ENCODE results near the gene HINFP.

The HINFP gene

GRCh38 chr11:119088406-119088805, 33.0 kb upstream of the HINFP start:
- Histone ChIP-seq H3K4me1 (ENCODE audit: control insufficient read depth in 2 of 2, insufficient read depth in 2 of 2, low read length in 2 of 2) (peaks cover 16 to 22% of the 10 kb centered on the region in 2 donors), H3K36me3 (ENCODE audit: control insufficient read depth in 2 of 2, insufficient read depth in 2 of 2, low read length in 2 of 2) (peaks cover 2 to 7% of the 10 kb centered on the region in 2 donors), H3K4me3 (ENCODE audit: low read length in 2 of 2) (no peak overlapping the region), H3K9me3 (ENCODE audit: control insufficient read depth in 2 of 2, low read length in 2 of 2) (no peaks in the 10 kb centered on the region), H3K27ac (ENCODE audit: low read depth in 2 of 2, low read length in 2 of 2) (no peak overlapping the region), H3K9ac (ENCODE audit: low read depth in 1 of 2, low read length in 2 of 2) (no peak overlapping the region), H3K27me3 (ENCODE audit: control insufficient read depth in 2 of 2, insufficient read depth in 2 of 2, low read length in 2 of 2) (no peaks in the 10 kb centered on the region)

GRCh38 chr11:119089319-119089718, 32.1 kb upstream of the HINFP start:
- Histone ChIP-seq H3K4me3 (ENCODE audit: low read length in 2 of 2) (no peak overlapping the region), H3K4me1 (ENCODE audit: control insufficient read depth in 2 of 2, insufficient read depth in 2 of 2, low read length in 2 of 2) (peaks cover 22 to 30% of the 10 kb centered on the region in 2 donors), H3K36me3 (ENCODE audit: control insufficient read depth in 2 of 2, insufficient read depth in 2 of 2, low read length in 2 of 2) (peaks cover 2 to 7% of the 10 kb centered on the region in 2 donors), H3K27me3 (ENCODE audit: control insufficient read depth in 2 of 2, insufficient read depth in 2 of 2, low read length in 2 of 2) (no peaks in the 10 kb centered on the region), H3K27ac (ENCODE audit: low read depth in 2 of 2, low read length in 2 of 2) (no peak overlapping the region), H3K9me3 (ENCODE audit: control insufficient read depth in 2 of 2, low read length in 2 of 2) (no peaks in the 10 kb centered on the region), H3K9ac (ENCODE audit: low read depth in 1 of 2, low read length in 2 of 2) (no peak overlapping the region)

GRCh38 chr11:119091178-119091577, 30.2 kb upstream of the HINFP start:
- H3K4me3 ChIP-seq (ENCODE audit: low read length in 2 of 2) = no peak overlapping the region
- H3K27me3 ChIP-seq (ENCODE audit: control insufficient read depth in 2 of 2, insufficient read depth in 2 of 2, low read length in 2 of 2) = no peaks in the 10 kb centered on the region
- H3K36me3 ChIP-seq (ENCODE audit: control insufficient read depth in 2 of 2, insufficient read depth in 2 of 2, low read length in 2 of 2) = peaks cover 2 to 7% of the 10 kb centered on the region in 2 donors
- no peak overlapping the region for H3K9ac ChIP-seq (ENCODE audit: low read depth in 1 of 2, low read length in 2 of 2)
- no peak overlapping the region for H3K27ac ChIP-seq (ENCODE audit: low read depth in 2 of 2, low read length in 2 of 2)
- H3K9me3 ChIP-seq (ENCODE audit: control insufficient read depth in 2 of 2, low read length in 2 of 2) = no peaks in the 10 kb centered on the region
- H3K4me1 ChIP-seq (ENCODE audit: control insufficient read depth in 2 of 2, insufficient read depth in 2 of 2, low read length in 2 of 2) = peaks cover 17 to 20% of the 10 kb centered on the region in 2 donors

GRCh38 chr11:119091966-119092879, 29.2 kb upstream of the HINFP start:
- Histone ChIP-seq H3K9me3 (ENCODE audit: control insufficient read depth in 2 of 2, low read length in 2 of 2) (no peaks in the 10 kb centered on the region), H3K4me1 (ENCODE audit: control insufficient read depth in 2 of 2, insufficient read depth in 2 of 2, low read length in 2 of 2) (peaks cover 17 to 20% of the 10 kb centered on the region in 2 donors), H3K4me3 (ENCODE audit: low read length in 2 of 2) (peak overlapping the region in 1 of 2 donors; percentile 85), H3K27me3 (ENCODE audit: control insufficient read depth in 2 of 2, insufficient read depth in 2 of 2, low read length in 2 of 2) (no peaks in the 10 kb centered on the region), H3K36me3 (ENCODE audit: control insufficient read depth in 2 of 2, insufficient read depth in 2 of 2, low read length in 2 of 2) (peaks cover 5 to 18% of the 10 kb centered on the region in 2 donors), H3K9ac (ENCODE audit: low read depth in 1 of 2, low read length in 2 of 2) (no peak overlapping the region), H3K27ac (ENCODE audit: low read depth in 2 of 2, low read length in 2 of 2) (no peak overlapping the region)

- peaks cover 13 to 27% of the 10 kb centered on the region in 2 donors for H3K36me3 ChIP-seq (ENCODE audit: control insufficient read depth in 2 of 2, insufficient read depth in 2 of 2, low read length in 2 of 2)
- H3K27ac ChIP-seq (ENCODE audit: low read depth in 2 of 2, low read length in 2 of 2) = peak overlapping the region in 1 of 2 donors; percentile 90
- peak overlapping the region; percentile 85 to 90 for H3K4me3 ChIP-seq (ENCODE audit: low read length in 2 of 2)
- H3K9ac ChIP-seq (ENCODE audit: low read depth in 1 of 2, low read length in 2 of 2) = peak overlapping the region; percentile 66 to 84
- peaks cover 17 to 18% of the 10 kb centered on the region in 2 donors for H3K4me1 ChIP-seq (ENCODE audit: control insufficient read depth in 2 of 2, insufficient read depth in 2 of 2, low read length in 2 of 2)
- no peaks in the 10 kb centered on the region for H3K27me3 ChIP-seq (ENCODE audit: control insufficient read depth in 2 of 2, insufficient read depth in 2 of 2, low read length in 2 of 2)
- H3K9me3 ChIP-seq (ENCODE audit: control insufficient read depth in 2 of 2, low read length in 2 of 2) = no peaks in the 10 kb centered on the region
Measured at GRCh38 chr11:119092880-119093842, 28.2 kb upstream of the HINFP start.

- Histone ChIP-seq H3K9me3 (ENCODE audit: control insufficient read depth in 2 of 2, low read length in 2 of 2) (no peaks in the 10 kb centered on the region), H3K27ac (ENCODE audit: low read depth in 2 of 2, low read length in 2 of 2) (peak overlapping the region; percentile 86 to 90), H3K4me1 (ENCODE audit: control insufficient read depth in 2 of 2, insufficient read depth in 2 of 2, low read length in 2 of 2) (peaks cover 17 to 18% of the 10 kb centered on the region in 2 donors), H3K27me3 (ENCODE audit: control insufficient read depth in 2 of 2, insufficient read depth in 2 of 2, low read length in 2 of 2) (no peaks in the 10 kb centered on the region), H3K9ac (ENCODE audit: low read depth in 1 of 2, low read length in 2 of 2) (peak overlapping the region; percentile 66 to 84), H3K4me3 (ENCODE audit: low read length in 2 of 2) (peak overlapping the region; percentile 85 to 90), H3K36me3 (ENCODE audit: control insufficient read depth in 2 of 2, insufficient read depth in 2 of 2, low read length in 2 of 2) (peaks cover 11 to 29% of the 10 kb centered on the region in 2 donors)
Measured at GRCh38 chr11:119093942-119094815, 27.2 kb upstream of the HINFP start.

GRCh38 chr11:119094816-119095065, 26.6 kb upstream of the HINFP start:
- H3K27ac ChIP-seq (ENCODE audit: low read depth in 2 of 2, low read length in 2 of 2) = peak overlapping the region; percentile 86 to 90
- peaks cover 11 to 29% of the 10 kb centered on the region in 2 donors for H3K36me3 ChIP-seq (ENCODE audit: control insufficient read depth in 2 of 2, insufficient read depth in 2 of 2, low read length in 2 of 2)
- H3K9me3 ChIP-seq (ENCODE audit: control insufficient read depth in 2 of 2, low read length in 2 of 2) = no peaks in the 10 kb centered on the region
- H3K9ac ChIP-seq (ENCODE audit: low read depth in 1 of 2, low read length in 2 of 2) = peak overlapping the region; percentile 72 to 84
- no peaks in the 10 kb centered on the region for H3K27me3 ChIP-seq (ENCODE audit: control insufficient read depth in 2 of 2, insufficient read depth in 2 of 2, low read length in 2 of 2)
- peak overlapping the region; percentile 85 to 90 for H3K4me3 ChIP-seq (ENCODE audit: low read length in 2 of 2)
- peaks cover 17 to 18% of the 10 kb centered on the region in 2 donors for H3K4me1 ChIP-seq (ENCODE audit: control insufficient read depth in 2 of 2, insufficient read depth in 2 of 2, low read length in 2 of 2)

- Histone ChIP-seq H3K27ac (ENCODE audit: low read depth in 2 of 2, low read length in 2 of 2) (peak overlapping the region; percentile 86 to 90), H3K36me3 (ENCODE audit: control insufficient read depth in 2 of 2, insufficient read depth in 2 of 2, low read length in 2 of 2) (peaks cover 11 to 29% of the 10 kb centered on the region in 2 donors), H3K9me3 (ENCODE audit: control insufficient read depth in 2 of 2, low read length in 2 of 2) (no peaks in the 10 kb centered on the region), H3K4me3 (ENCODE audit: low read length in 2 of 2) (peak overlapping the region; percentile 85 to 90), H3K27me3 (ENCODE audit: control insufficient read depth in 2 of 2, insufficient read depth in 2 of 2, low read length in 2 of 2) (no peaks in the 10 kb centered on the region), H3K9ac (ENCODE audit: low read depth in 1 of 2, low read length in 2 of 2) (peak overlapping the region; percentile 72 to 84), H3K4me1 (ENCODE audit: control insufficient read depth in 2 of 2, insufficient read depth in 2 of 2, low read length in 2 of 2) (peaks cover 21% of the 10 kb centered on the region in 2 donors)
Measured at GRCh38 chr11:119095066-119095880, 26.1 kb upstream of the HINFP start.

- Histone ChIP-seq H3K9me3 (ENCODE audit: control insufficient read depth in 2 of 2, low read length in 2 of 2) (no peaks in the 10 kb centered on the region), H3K4me3 (ENCODE audit: low read length in 2 of 2) (no peak overlapping the region), H3K4me1 (ENCODE audit: control insufficient read depth in 2 of 2, insufficient read depth in 2 of 2, low read length in 2 of 2) (peaks cover 20 to 30% of the 10 kb centered on the region in 2 donors), H3K36me3 (ENCODE audit: control insufficient read depth in 2 of 2, insufficient read depth in 2 of 2, low read length in 2 of 2) (peaks cover 11 to 22% of the 10 kb centered on the region in 2 donors), H3K27me3 (ENCODE audit: control insufficient read depth in 2 of 2, insufficient read depth in 2 of 2, low read length in 2 of 2) (no peaks in the 10 kb centered on the region), H3K9ac (ENCODE audit: low read depth in 1 of 2, low read length in 2 of 2) (no peak overlapping the region), H3K27ac (ENCODE audit: low read depth in 2 of 2, low read length in 2 of 2) (no peak overlapping the region)
Measured at GRCh38 chr11:119099711-119100110, 21.7 kb upstream of the HINFP start.
